Cardiac fibroblast (primary cell): ENCODE measurements around the gene STX17.

Experiments
- DNase-seq, 2 donors: peaks; one replicate each; pipeline versions ENCODE4 v3.0.0 to v3.0.0-alpha.2; 2010; ENCODE audit warnings: low read depth in 2 of 2
- H3K4me3 ChIP-seq, 2 donors: replicated peaks in 1 of 2; 1 replicate in 1 of 2; 2 replicates in 1 of 2; pipeline ENCODE4 v1.5.1; 2011; ENCODE audit warnings: low read depth in 2 of 2, low read length in 2 of 2, mild to moderate bottlenecking in 2 of 2, moderate library complexity in 1 of 2
- CTCF ChIP-seq: IDR thresholded peaks from one replicate; pipeline ENCODE4 v1.5.1; 2011; ENCODE audit warnings: low read depth, mild to moderate bottlenecking, low read length, inconsistent platforms

The STX17 gene

GRCh38 chr9:99947395-99947794 lies 40.9 kb downstream of the STX17 start:
- H3K4me3 ChIP-seq: no peak overlapping the region
- TF ChIP-seq CTCF: peak; percentile 28
- DNase-seq: peak in 1 of 2 donors; percentile 26

- TF ChIP-seq CTCF: no peak
- no peak overlapping the region for H3K4me3 ChIP-seq
- no peak for DNase-seq
Measured at GRCh38 chr9:99948482-99948881, 42.0 kb downstream of the STX17 start.

- H3K4me3 ChIP-seq: no peak overlapping the region
- DNase-seq: peak; percentile 55 to 63
- TF ChIP-seq CTCF: no peak
Measured at GRCh38 chr9:99948896-99949295, 42.4 kb downstream of the STX17 start.

- H3K4me3 ChIP-seq: no peak overlapping the region
- TF ChIP-seq CTCF: no peak
- no peak for DNase-seq
Measured at GRCh38 chr9:99953861-99954507, 47.5 kb downstream of the STX17 start.

- DNase-seq: no peak
- no peak overlapping the region for H3K4me3 ChIP-seq
- TF ChIP-seq CTCF: no peak
Measured at GRCh38 chr9:99954819-99955218, 48.4 kb downstream of the STX17 start.

GRCh38 chr9:99955606-99956005 lies 49.2 kb downstream of the STX17 start:
- no peak for TF ChIP-seq CTCF
- no peak for DNase-seq
- no peak overlapping the region for H3K4me3 ChIP-seq
